Astrocyte (in vitro differentiated cells and primary cell): ENCODE data around the gene ZNF493. TPM values are rescaled to one million over a fixed set of nuclear protein-coding genes. Genes with fewer than 3 reads are reported as not detected.

Experiments used
- DNase-seq: peaks from one replicate; pipeline ENCODE4 v3.0.0-alpha.2; 2010; ENCODE audit warnings: low read depth
- FAIRE-seq: peaks from 2 replicates; lab custom pipeline; 2011; peaks lifted over from hg19 to GRCh38; lab: Jason Lieb, UNC
- H2AFZ ChIP-seq: 2 replicates; pipeline ENCODE4 v1.6.0; 2012; ENCODE audit warnings: low read depth, low read length, inconsistent platforms
- H3K27ac ChIP-seq: 2 replicates; pipeline ENCODE4 v1.5.1; 2011; ENCODE audit warnings: low read depth, low read length, inconsistent platforms
- H3K27me3 ChIP-seq: 2 replicates; pipeline ENCODE4 v1.6.0; 2011; ENCODE audit warnings: low read length, inconsistent platforms; ENCODE audit not compliant: insufficient read depth
- H3K36me3 ChIP-seq: 2 replicates; pipeline ENCODE4 v1.5.1; 2011; ENCODE audit warnings: low read length, inconsistent platforms; ENCODE audit not compliant: insufficient read depth
- H3K4me1 ChIP-seq: 2 replicates; pipeline ENCODE4 v1.5.1; 2011; ENCODE audit warnings: low read length, inconsistent platforms; ENCODE audit not compliant: insufficient read depth
- H3K4me2 ChIP-seq: 2 replicates; pipeline ENCODE4 v1.6.0; 2012; ENCODE audit warnings: low read length, inconsistent platforms
- H3K4me3 ChIP-seq: 2 replicates; pipeline ENCODE4 v1.5.1; 2011; ENCODE audit warnings: low read depth, mild to moderate bottlenecking, low read length, inconsistent platforms; ENCODE audit not compliant: insufficient read depth
- H3K79me2 ChIP-seq: 2 replicates; pipeline ENCODE4 v1.6.0; 2012; ENCODE audit warnings: mild to moderate bottlenecking, low read length, inconsistent platforms; ENCODE audit not compliant: insufficient read depth
- H3K9ac ChIP-seq: 2 replicates; pipeline ENCODE4 v1.6.0; 2012; ENCODE audit warnings: mild to moderate bottlenecking, low read length, inconsistent platforms
- H3K9me3 ChIP-seq: 2 replicates; pipeline ENCODE4 v1.5.1; 2012; ENCODE audit warnings: low read depth, mild to moderate bottlenecking, low read length, inconsistent platforms; ENCODE audit not compliant: insufficient read depth
- H4K20me1 ChIP-seq: 2 replicates; pipeline ENCODE4 v1.6.0; 2012; ENCODE audit warnings: low read length, inconsistent platforms; ENCODE audit not compliant: insufficient read depth
- H3K27ac Mint-ChIP-seq: one replicate; pipeline ENCODE4 v1.8.0; 2021; ENCODE audit warnings: mild to moderate bottlenecking, mixed read lengths; ENCODE audit not compliant: unreplicated experiment
- H3K27me3 Mint-ChIP-seq: one replicate; pipeline ENCODE4 v1.8.0; 2021; ENCODE audit warnings: low read depth, mixed read lengths; ENCODE audit not compliant: unreplicated experiment
- H3K36me3 Mint-ChIP-seq: one replicate; pipeline ENCODE4 v1.8.0; 2021; ENCODE audit warnings: low read depth, mixed read lengths; ENCODE audit not compliant: unreplicated experiment
- H3K4me1 Mint-ChIP-seq: one replicate; pipeline ENCODE4 v1.8.0; 2021; ENCODE audit warnings: low read depth, mixed read lengths; ENCODE audit not compliant: unreplicated experiment
- H3K4me3 Mint-ChIP-seq: one replicate; pipeline ENCODE4 v1.8.0; 2021; ENCODE audit warnings: mild to moderate bottlenecking, moderate library complexity, mixed read lengths; ENCODE audit not compliant: unreplicated experiment
- H3K9me3 Mint-ChIP-seq: one replicate; pipeline ENCODE4 v1.8.0; 2021; ENCODE audit warnings: mild to moderate bottlenecking, mixed read lengths; ENCODE audit not compliant: unreplicated experiment
- CTCF ChIP-seq: IDR thresholded peaks from 2 replicates; pipeline ENCODE4 v1.5.1; 2011; ENCODE audit warnings: low read depth, mild to moderate bottlenecking, inconsistent platforms, low read length, moderate library complexity; ENCODE audit not compliant: insufficient read depth
- EZH2 ChIP-seq: IDR thresholded peaks from 2 replicates; pipeline ENCODE4 v1.6.1; 2012; ENCODE audit warnings: mild to moderate bottlenecking, low read length, inconsistent platforms; ENCODE audit not compliant: insufficient read depth
- total RNA-seq: library from RNA; stranded (reverse); gene quantifications from 2 replicates; pipeline ENCODE4 v1.2.1, GENCODE V29; 2021

Gene ZNF493
- total RNA-seq, 1 donor from 2014 or later: 13.0 TPM

DNA sequence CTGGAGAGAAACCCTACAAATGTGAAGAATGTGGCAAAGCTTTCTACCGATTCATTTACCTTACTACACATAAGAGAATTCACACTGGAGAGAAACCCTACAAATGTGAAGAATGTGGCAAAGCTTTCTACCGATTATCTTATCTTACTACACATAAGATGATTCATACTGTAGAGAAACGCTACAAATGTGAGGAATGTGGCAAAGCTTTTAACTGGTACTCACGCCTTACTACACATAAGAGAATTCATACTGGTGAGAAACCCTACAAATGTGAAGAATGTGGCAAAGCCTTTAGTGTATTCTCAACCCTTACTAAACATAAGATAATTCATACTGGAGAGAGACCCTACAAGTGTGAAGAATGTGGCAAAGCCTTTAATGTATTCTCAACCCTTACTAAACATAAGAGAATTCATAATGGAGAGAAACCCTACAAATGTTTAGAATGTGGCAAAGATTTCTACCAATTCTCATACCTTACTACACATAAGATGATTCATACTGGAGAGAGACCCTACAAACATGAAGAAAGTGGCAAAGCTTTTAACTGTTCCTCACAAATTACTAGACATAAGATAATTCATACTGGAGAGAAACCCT is 12.9 kb upstream of the ZNF493 start:
- Histone ChIP-seq H3K4me1 (no peaks in the 10 kb centered on the region), H4K20me1 (no peaks in the 10 kb centered on the region), H3K79me2 (no peaks in the 10 kb centered on the region), H3K27ac (no peak overlapping the region), H3K4me3 (no peak overlapping the region), H3K36me3 (peaks cover 3% of the 10 kb centered on the region), H3K9ac (no peak overlapping the region), H3K4me2 (no peak overlapping the region), H3K27me3 (no peaks in the 10 kb centered on the region), H2AFZ (no peak overlapping the region), H3K9me3 (peaks cover 20% of the 10 kb centered on the region)
- TF ChIP-seq EZH2 (no peak), CTCF (no peak)
- Mint-ChIP-seq H3K4me1 (no peaks in the 10 kb centered on the region), H3K9me3 (peaks cover 72% of the 10 kb centered on the region), H3K4me3 (no peak overlapping the region), H3K27ac (no peak overlapping the region), H3K27me3 (no peaks in the 10 kb centered on the region), H3K36me3 (peaks cover 51% of the 10 kb centered on the region)
- FAIRE-seq: no peak
- DNase-seq: no peak

- Histone ChIP-seq H3K9ac (no peak overlapping the region), H3K4me3 (no peak overlapping the region), H3K27ac (no peak overlapping the region), H3K4me2 (no peak overlapping the region), H3K27me3 (no peaks in the 10 kb centered on the region), H3K4me1 (no peaks in the 10 kb centered on the region), H3K79me2 (peaks cover 20% of the 10 kb centered on the region), H3K9me3 (peaks cover 3% of the 10 kb centered on the region), H3K36me3 (peaks cover 7% of the 10 kb centered on the region), H4K20me1 (peaks cover 4% of the 10 kb centered on the region), H2AFZ (no peak overlapping the region)
- peaks cover 5% of the 10 kb centered on the region for H3K4me1 Mint-ChIP-seq
- H3K36me3 Mint-ChIP-seq: peaks cover 25% of the 10 kb centered on the region
- DNase-seq: no peak
- H3K4me3 Mint-ChIP-seq: no peak overlapping the region
- no peak for TF ChIP-seq EZH2
- no peak for TF ChIP-seq CTCF
- no peaks in the 10 kb centered on the region for H3K27me3 Mint-ChIP-seq
- no peak for FAIRE-seq
- no peak overlapping the region for H3K27ac Mint-ChIP-seq
- peaks cover 28% of the 10 kb centered on the region for H3K9me3 Mint-ChIP-seq
Observed at GRCh38 chr19:21396121-21396520, 812 bp upstream of the ZNF493 start.

DNA sequence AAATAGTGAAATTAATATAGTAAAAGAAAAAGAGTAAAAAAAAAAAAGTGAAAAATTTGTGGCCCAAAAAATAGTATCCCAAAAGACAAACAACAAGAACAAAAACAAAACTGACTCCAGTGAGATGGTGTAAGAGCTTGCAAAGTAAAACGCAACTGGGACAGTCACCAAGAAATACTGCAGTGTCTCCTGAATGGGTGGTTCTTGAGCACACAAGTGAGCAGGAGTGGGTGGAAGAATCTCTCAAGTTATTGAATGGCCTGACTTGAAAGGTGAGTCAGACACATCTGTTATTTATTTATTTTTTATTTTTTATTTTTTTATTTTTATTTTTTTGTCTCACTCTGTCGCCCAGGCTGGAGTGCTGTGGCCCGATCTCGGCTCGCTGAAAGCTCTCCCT is 1.9 kb downstream of the ZNF493 start:
- Histone ChIP-seq H3K9me3 (no peaks in the 10 kb centered on the region), H4K20me1 (peaks cover 4% of the 10 kb centered on the region), H3K4me3 (no peak overlapping the region), H3K36me3 (peaks cover 7% of the 10 kb centered on the region), H3K27me3 (no peaks in the 10 kb centered on the region), H2AFZ (no peak overlapping the region), H3K4me2 (no peak overlapping the region), H3K4me1 (no peaks in the 10 kb centered on the region), H3K9ac (no peak overlapping the region), H3K27ac (no peak overlapping the region), H3K79me2 (peaks cover 32% of the 10 kb centered on the region)
- H3K27ac Mint-ChIP-seq: no peak overlapping the region
- no peak for TF ChIP-seq CTCF
- no peak for TF ChIP-seq EZH2
- peaks cover 5% of the 10 kb centered on the region for H3K4me1 Mint-ChIP-seq
- peak overlapping the region; percentile 98 for H3K4me3 Mint-ChIP-seq
- H3K27me3 Mint-ChIP-seq: no peaks in the 10 kb centered on the region
- H3K36me3 Mint-ChIP-seq: peaks cover 45% of the 10 kb centered on the region
- FAIRE-seq (no peak), DNase-seq (peak; percentile 5)
- peaks cover 22% of the 10 kb centered on the region for H3K9me3 Mint-ChIP-seq
